ENCODE data around the gene FOXP3. TPM values are rescaled to one million over a fixed set of nuclear protein-coding genes. Genes with fewer than 3 reads are reported as not detected.

FOXP3 gene
- total and polyA plus RNA-seq, 4 donors = 0.32 TPM; not detected in 3

- 60 to 66% methylated on average over 11 to 14 of the region's 14 CpGs for whole genome bisulfite sequencing, 2 donors
Observed at GRCh38 chrX:49225858-49226257, 38.7 kb downstream of the FOXP3 start.

GRCh38 chrX:49221868-49222267, 42.6 kb downstream of the FOXP3 start:
- intact Hi-C loops (cut with DNase I) = no loop called here
- H3K9me3 ChIP-seq (ENCODE audit: control insufficient read depth, low read length) = no peaks in the 10 kb centered on the region
- no peaks in the 10 kb centered on the region for H3K27me3 ChIP-seq (ENCODE audit: control insufficient read depth in 1 of 2, insufficient read depth in 2 of 2, low read length in 1 of 2)
- no peaks in the 10 kb centered on the region for H3K4me1 ChIP-seq (ENCODE audit: control insufficient read depth in 1 of 2, insufficient read depth in 2 of 2, low read length in 2 of 2)
- H3K4me3 ChIP-seq (ENCODE audit: low read length in 2 of 2) = no peak overlapping the region
- ATAC-seq (ENCODE audit: low FRiP score) (no peak), DNase-seq (no peak)
- no peak overlapping the region for H3K27ac ChIP-seq (ENCODE audit: low read depth in 1 of 2, low read length in 2 of 2)
- WGBS, 2 donors = 75 to 77% methylated on average over 2 of the region's 2 CpGs
- H3K36me3 ChIP-seq (ENCODE audit: control insufficient read depth in 1 of 2, insufficient read depth in 2 of 2, low read length in 1 of 2) = no peaks in the 10 kb centered on the region

More at GRCh38 chrX:49225858-49226257, 38.7 kb downstream of the FOXP3 start:
- H3K27me3 ChIP-seq (ENCODE audit: control insufficient read depth in 1 of 2, insufficient read depth in 2 of 2, low read length in 1 of 2) = no peaks in the 10 kb centered on the region
- H3K4me1 ChIP-seq (ENCODE audit: control insufficient read depth in 1 of 2, insufficient read depth in 2 of 2, low read length in 2 of 2) = no peaks in the 10 kb centered on the region
- intact Hi-C loops (cut with DNase I) = no loop called here
- no peaks in the 10 kb centered on the region for H3K9me3 ChIP-seq (ENCODE audit: control insufficient read depth, low read length)
- no peaks in the 10 kb centered on the region for H3K36me3 ChIP-seq (ENCODE audit: control insufficient read depth in 1 of 2, insufficient read depth in 2 of 2, low read length in 1 of 2)
- DNase-seq (no peak), ATAC-seq (ENCODE audit: low FRiP score) (no peak)
- H3K4me3 ChIP-seq (ENCODE audit: low read length in 2 of 2) = no peak overlapping the region
- H3K27ac ChIP-seq (ENCODE audit: low read depth in 1 of 2, low read length in 2 of 2) = no peak overlapping the region

GRCh38 chrX:49220100-49220499, 44.4 kb downstream of the FOXP3 start:
- Histone ChIP-seq H3K27ac (ENCODE audit: low read depth in 1 of 2, low read length in 2 of 2) (no peak overlapping the region), H3K36me3 (ENCODE audit: control insufficient read depth in 1 of 2, insufficient read depth in 2 of 2, low read length in 1 of 2) (no peaks in the 10 kb centered on the region), H3K4me1 (ENCODE audit: control insufficient read depth in 1 of 2, insufficient read depth in 2 of 2, low read length in 2 of 2) (no peaks in the 10 kb centered on the region), H3K27me3 (ENCODE audit: control insufficient read depth in 1 of 2, insufficient read depth in 2 of 2, low read length in 1 of 2) (no peaks in the 10 kb centered on the region), H3K9me3 (ENCODE audit: control insufficient read depth, low read length) (no peaks in the 10 kb centered on the region), H3K4me3 (ENCODE audit: low read length in 2 of 2) (no peak overlapping the region)
- DNase-seq (no peak), ATAC-seq (ENCODE audit: low FRiP score) (no peak)
- intact Hi-C loops (cut with DNase I) = no loop called here

GRCh38 chrX:49214996-49215526, 49.4 kb downstream of the FOXP3 start:
- no peak overlapping the region for H3K27ac ChIP-seq (ENCODE audit: low read depth in 1 of 2, low read length in 2 of 2)
- H3K4me3 ChIP-seq (ENCODE audit: low read length in 2 of 2) = no peak overlapping the region
- DNase-seq (no peak), ATAC-seq (ENCODE audit: low FRiP score) (no peak)
- no peaks in the 10 kb centered on the region for H3K36me3 ChIP-seq (ENCODE audit: control insufficient read depth in 1 of 2, insufficient read depth in 2 of 2, low read length in 1 of 2)
- intact Hi-C loops (cut with DNase I) = no loop called here
- no peaks in the 10 kb centered on the region for H3K4me1 ChIP-seq (ENCODE audit: control insufficient read depth in 1 of 2, insufficient read depth in 2 of 2, low read length in 2 of 2)
- no peaks in the 10 kb centered on the region for H3K9me3 ChIP-seq (ENCODE audit: control insufficient read depth, low read length)
- H3K27me3 ChIP-seq (ENCODE audit: control insufficient read depth in 1 of 2, insufficient read depth in 2 of 2, low read length in 1 of 2) = no peaks in the 10 kb centered on the region
- 79 to 87% methylated on average over 14 of the region's 14 CpGs for WGBS, 2 donors

GRCh38 chrX:49214416-49214815, 50.1 kb downstream of the FOXP3 start:
- intact Hi-C loops (cut with DNase I) = no loop called here
- DNase-seq = no peak
- H3K4me1 ChIP-seq (ENCODE audit: control insufficient read depth in 1 of 2, insufficient read depth in 2 of 2, low read length in 2 of 2) = no peaks in the 10 kb centered on the region
- H3K36me3 ChIP-seq (ENCODE audit: control insufficient read depth in 1 of 2, insufficient read depth in 2 of 2, low read length in 1 of 2) = no peaks in the 10 kb centered on the region
- no peak for ATAC-seq (ENCODE audit: low FRiP score)
- WGBS, 2 donors = 79 to 86% methylated on average over 2 of the region's 2 CpGs
- no peak overlapping the region for H3K4me3 ChIP-seq (ENCODE audit: low read length in 2 of 2)
- no peak overlapping the region for H3K27ac ChIP-seq (ENCODE audit: low read depth in 1 of 2, low read length in 2 of 2)
- no peaks in the 10 kb centered on the region for H3K27me3 ChIP-seq (ENCODE audit: control insufficient read depth in 1 of 2, insufficient read depth in 2 of 2, low read length in 1 of 2)
- no peaks in the 10 kb centered on the region for H3K9me3 ChIP-seq (ENCODE audit: control insufficient read depth, low read length)

- H3K4me3 ChIP-seq (ENCODE audit: low read length in 2 of 2) = no peak overlapping the region
- no peak for DNase-seq
- no peaks in the 10 kb centered on the region for H3K36me3 ChIP-seq (ENCODE audit: control insufficient read depth in 1 of 2, insufficient read depth in 2 of 2, low read length in 1 of 2)
- no peak overlapping the region for H3K27ac ChIP-seq (ENCODE audit: low read depth in 1 of 2, low read length in 2 of 2)
- no peaks in the 10 kb centered on the region for H3K27me3 ChIP-seq (ENCODE audit: control insufficient read depth in 1 of 2, insufficient read depth in 2 of 2, low read length in 1 of 2)
- intact Hi-C loops (cut with DNase I) = no loop called here
- no peaks in the 10 kb centered on the region for H3K4me1 ChIP-seq (ENCODE audit: control insufficient read depth in 1 of 2, insufficient read depth in 2 of 2, low read length in 2 of 2)
- WGBS, 2 donors = 53 to 72% methylated on average over 1 of the region's 1 CpG
- no peak for ATAC-seq (ENCODE audit: low FRiP score)
- H3K9me3 ChIP-seq (ENCODE audit: control insufficient read depth, low read length) = no peaks in the 10 kb centered on the region
Observed at GRCh38 chrX:49212861-49213260, 51.6 kb downstream of the FOXP3 start.

- DNase-seq = no peak
Observed at GRCh38 chrX:49212209-49212608, 52.3 kb downstream of the FOXP3 start.

GRCh38 chrX:49211074-49211473, 53.4 kb downstream of the FOXP3 start:
- H3K27me3 ChIP-seq (ENCODE audit: control insufficient read depth in 1 of 2, insufficient read depth in 2 of 2, low read length in 1 of 2) = no peaks in the 10 kb centered on the region
- DNase-seq (peak in 1 of 2 donors; percentile 59), ATAC-seq (ENCODE audit: low FRiP score) (no peak)
- WGBS, 2 donors = 75 to 88% methylated on average over 9 of the region's 9 CpGs
- no peak overlapping the region for H3K4me3 ChIP-seq (ENCODE audit: low read length in 2 of 2)
- no peak overlapping the region for H3K27ac ChIP-seq (ENCODE audit: low read depth in 1 of 2, low read length in 2 of 2)
- H3K9me3 ChIP-seq (ENCODE audit: control insufficient read depth, low read length) = no peaks in the 10 kb centered on the region
- no peaks in the 10 kb centered on the region for H3K4me1 ChIP-seq (ENCODE audit: control insufficient read depth in 1 of 2, insufficient read depth in 2 of 2, low read length in 2 of 2)
- no peaks in the 10 kb centered on the region for H3K36me3 ChIP-seq (ENCODE audit: control insufficient read depth in 1 of 2, insufficient read depth in 2 of 2, low read length in 1 of 2)
- intact Hi-C loops (cut with DNase I) = no loop called here

More at GRCh38 chrX:49212209-49212608, 52.3 kb downstream of the FOXP3 start:
- Histone ChIP-seq H3K4me1 (ENCODE audit: control insufficient read depth in 1 of 2, insufficient read depth in 2 of 2, low read length in 2 of 2) (no peaks in the 10 kb centered on the region), H3K9me3 (ENCODE audit: control insufficient read depth, low read length) (no peaks in the 10 kb centered on the region), H3K4me3 (ENCODE audit: low read length in 2 of 2) (no peak overlapping the region), H3K27me3 (ENCODE audit: control insufficient read depth in 1 of 2, insufficient read depth in 2 of 2, low read length in 1 of 2) (no peaks in the 10 kb centered on the region), H3K36me3 (ENCODE audit: control insufficient read depth in 1 of 2, insufficient read depth in 2 of 2, low read length in 1 of 2) (no peaks in the 10 kb centered on the region), H3K27ac (ENCODE audit: low read depth in 1 of 2, low read length in 2 of 2) (no peak overlapping the region)
- ATAC-seq (ENCODE audit: low FRiP score) = no peak
- 58 to 81% methylated on average over 2 of the region's 2 CpGs for WGBS, 2 donors
- intact Hi-C loops (cut with DNase I) = no loop called here

- Histone ChIP-seq H3K4me1 (ENCODE audit: control insufficient read depth in 1 of 2, insufficient read depth in 2 of 2, low read length in 2 of 2) (no peaks in the 10 kb centered on the region), H3K4me3 (ENCODE audit: low read length in 2 of 2) (no peak overlapping the region), H3K36me3 (ENCODE audit: control insufficient read depth in 1 of 2, insufficient read depth in 2 of 2, low read length in 1 of 2) (no peaks in the 10 kb centered on the region), H3K27me3 (ENCODE audit: control insufficient read depth in 1 of 2, insufficient read depth in 2 of 2, low read length in 1 of 2) (no peaks in the 10 kb centered on the region), H3K9me3 (ENCODE audit: control insufficient read depth, low read length) (no peaks in the 10 kb centered on the region), H3K27ac (ENCODE audit: low read depth in 1 of 2, low read length in 2 of 2) (no peak overlapping the region)
- DNase-seq (no peak), ATAC-seq (ENCODE audit: low FRiP score) (no peak)
- intact Hi-C loops (cut with DNase I) = no loop called here
- 67 to 69% methylated on average over 8 of the region's 8 CpGs for WGBS, 2 donors
Observed at GRCh38 chrX:49210406-49210805, 54.1 kb downstream of the FOXP3 start.

Measured in aorta (tissue), 5 donors.